ENCODE measurements around the gene HHIPL2.

Gene HHIPL2

GRCh38 chr1:222546091-222546490, 1.8 kb downstream of the HHIPL2 start:
- H3K9ac ChIP-seq: no peak overlapping the region
- no peak overlapping the region for H3K27ac ChIP-seq
- no peak for TF ChIP-seq Cebpa-rat (IDR thresholded peaks at IDR 0.05)
- no peaks in the 10 kb centered on the region for H3K36me3 ChIP-seq
- H3K4me3 ChIP-seq: no peak overlapping the region
- no peaks in the 10 kb centered on the region for H3K27me3 ChIP-seq
- no peaks in the 10 kb centered on the region for H4K20me1 ChIP-seq
- H3K4me2 ChIP-seq: no peak overlapping the region
- H3K9me3 ChIP-seq: no peaks in the 10 kb centered on the region
- H3K4me1 ChIP-seq: peaks cover 5% of the 10 kb centered on the region

- no peak overlapping the region for H3K4me3 ChIP-seq
- TF ChIP-seq Cebpa-rat (IDR thresholded peaks at IDR 0.05): no peak
- no peaks in the 10 kb centered on the region for H4K20me1 ChIP-seq
- no peak overlapping the region for H3K27ac ChIP-seq
- no peaks in the 10 kb centered on the region for H3K36me3 ChIP-seq
- H3K9ac ChIP-seq: no peak overlapping the region
- peaks cover 5% of the 10 kb centered on the region for H3K4me1 ChIP-seq
- H3K9me3 ChIP-seq: no peaks in the 10 kb centered on the region
- H3K4me2 ChIP-seq: no peak overlapping the region
- no peaks in the 10 kb centered on the region for H3K27me3 ChIP-seq
Measured at GRCh38 chr1:222543817-222544216, 4.1 kb downstream of the HHIPL2 start.

GRCh38 chr1:222540598-222540995, 7.3 kb downstream of the HHIPL2 start:
- no peak overlapping the region for H3K9ac ChIP-seq
- H3K27ac ChIP-seq: no peak overlapping the region
- no peak for TF ChIP-seq Cebpa-rat (IDR thresholded peaks at IDR 0.05)
- no peaks in the 10 kb centered on the region for H3K9me3 ChIP-seq
- no peak overlapping the region for H3K4me2 ChIP-seq
- H3K36me3 ChIP-seq: no peaks in the 10 kb centered on the region
- H4K20me1 ChIP-seq: no peaks in the 10 kb centered on the region
- H3K27me3 ChIP-seq: no peaks in the 10 kb centered on the region
- no peaks in the 10 kb centered on the region for H3K4me1 ChIP-seq
- no peak overlapping the region for H3K4me3 ChIP-seq

- TF ChIP-seq Cebpa-rat (IDR thresholded peaks at IDR 0.05): no peak
- Histone ChIP-seq H3K9me3 (no peaks in the 10 kb centered on the region), H4K20me1 (no peaks in the 10 kb centered on the region), H3K4me2 (no peak overlapping the region), H3K36me3 (no peaks in the 10 kb centered on the region), H3K27me3 (no peaks in the 10 kb centered on the region), H3K27ac (no peak overlapping the region), H3K4me1 (no peaks in the 10 kb centered on the region), H3K9ac (no peak overlapping the region), H3K4me3 (no peak overlapping the region)
Measured at GRCh38 chr1:222539951-222540597, 7.8 kb downstream of the HHIPL2 start.

GRCh38 chr1:222535455-222535854, 12.4 kb downstream of the HHIPL2 start:
- TF ChIP-seq Cebpa-rat (IDR thresholded peaks at IDR 0.05): no peak
- Histone ChIP-seq H4K20me1 (no peaks in the 10 kb centered on the region), H3K27me3 (no peaks in the 10 kb centered on the region), H3K36me3 (no peaks in the 10 kb centered on the region), H3K4me3 (no peak overlapping the region), H3K27ac (no peak overlapping the region), H3K9ac (no peak overlapping the region), H3K4me2 (no peak overlapping the region), H3K9me3 (no peaks in the 10 kb centered on the region), H3K4me1 (no peaks in the 10 kb centered on the region)

- H3K9me3 ChIP-seq: no peaks in the 10 kb centered on the region
- H3K27ac ChIP-seq: no peak overlapping the region
- no peak overlapping the region for H3K4me3 ChIP-seq
- H3K9ac ChIP-seq: no peak overlapping the region
- no peak for TF ChIP-seq Cebpa-rat (IDR thresholded peaks at IDR 0.05)
- H3K4me2 ChIP-seq: no peak overlapping the region
- no peaks in the 10 kb centered on the region for H3K36me3 ChIP-seq
- H3K27me3 ChIP-seq: no peaks in the 10 kb centered on the region
- H3K4me1 ChIP-seq: no peaks in the 10 kb centered on the region
- no peaks in the 10 kb centered on the region for H4K20me1 ChIP-seq
Measured at GRCh38 chr1:222530852-222531251, 17.1 kb downstream of the HHIPL2 start.

GRCh38 chr1:222529916-222530315, 18.0 kb downstream of the HHIPL2 start:
- Histone ChIP-seq H3K27me3 (no peaks in the 10 kb centered on the region), H3K4me2 (no peak overlapping the region), H3K36me3 (no peaks in the 10 kb centered on the region), H3K9me3 (no peaks in the 10 kb centered on the region), H3K4me3 (no peak overlapping the region), H3K9ac (no peak overlapping the region), H3K4me1 (no peaks in the 10 kb centered on the region), H3K27ac (no peak overlapping the region), H4K20me1 (no peaks in the 10 kb centered on the region)
- TF ChIP-seq Cebpa-rat (IDR thresholded peaks at IDR 0.05): no peak

GRCh38 chr1:222529181-222529580, 18.7 kb downstream of the HHIPL2 start:
- H3K27me3 ChIP-seq: no peaks in the 10 kb centered on the region
- no peaks in the 10 kb centered on the region for H3K36me3 ChIP-seq
- no peak overlapping the region for H3K27ac ChIP-seq
- H3K9me3 ChIP-seq: no peaks in the 10 kb centered on the region
- H3K4me2 ChIP-seq: no peak overlapping the region
- TF ChIP-seq Cebpa-rat (IDR thresholded peaks at IDR 0.05): no peak
- H3K4me1 ChIP-seq: no peaks in the 10 kb centered on the region
- H3K4me3 ChIP-seq: no peak overlapping the region
- no peak overlapping the region for H3K9ac ChIP-seq
- no peaks in the 10 kb centered on the region for H4K20me1 ChIP-seq

GRCh38 chr1:222525951-222526350, 22.0 kb downstream of the HHIPL2 start:
- H3K4me1 ChIP-seq: no peaks in the 10 kb centered on the region
- TF ChIP-seq Cebpa-rat (IDR thresholded peaks at IDR 0.05): no peak
- no peak overlapping the region for H3K4me3 ChIP-seq
- H4K20me1 ChIP-seq: no peaks in the 10 kb centered on the region
- H3K36me3 ChIP-seq: no peaks in the 10 kb centered on the region
- no peak overlapping the region for H3K27ac ChIP-seq
- no peaks in the 10 kb centered on the region for H3K27me3 ChIP-seq
- no peak overlapping the region for H3K9ac ChIP-seq
- H3K9me3 ChIP-seq: no peaks in the 10 kb centered on the region
- H3K4me2 ChIP-seq: no peak overlapping the region

- H3K4me1 ChIP-seq: no peaks in the 10 kb centered on the region
- no peak overlapping the region for H3K9ac ChIP-seq
- no peaks in the 10 kb centered on the region for H3K27me3 ChIP-seq
- no peaks in the 10 kb centered on the region for H3K9me3 ChIP-seq
- no peak overlapping the region for H3K4me2 ChIP-seq
- TF ChIP-seq Cebpa-rat (IDR thresholded peaks at IDR 0.05): no peak
- no peaks in the 10 kb centered on the region for H4K20me1 ChIP-seq
- H3K36me3 ChIP-seq: no peaks in the 10 kb centered on the region
- no peak overlapping the region for H3K4me3 ChIP-seq
- no peak overlapping the region for H3K27ac ChIP-seq
Measured at GRCh38 chr1:222523852-222524251, 24.1 kb downstream of the HHIPL2 start.

Data from BLaER1 (cell line).